Jurkat, Clone E6-1 (cell line): ENCODE results near the gene CRAT.
"Not testable (repeated sequence)": the region's sequence is repeated elsewhere in the genome, so short reads cannot be mapped to it uniquely, and the experiment has no call there.

Experiments used
- DNase-seq: peaks from one replicate; pipeline ENCODE4 v3.0.0-alpha.2; 2011; ENCODE audit warnings: low read depth, low spot score
- H3K4me3 ChIP-seq: 2 replicates; pipeline ENCODE4 v1.5.1; 2011; ENCODE audit warnings: mild to moderate bottlenecking, low read length, control low read depth, moderate library complexity

CRAT gene

GRCh38 chr9:129139233-129139992 is 28.8 kb upstream of the CRAT start:
- H3K4me3 ChIP-seq: peak overlapping the region; percentile 31
- DNase-seq: peak; percentile 68

- no peak for DNase-seq
- no peak overlapping the region for H3K4me3 ChIP-seq
These were observed 28.1 kb upstream of the CRAT start for GRCh38 chr9:129138476-129139232.

- H3K4me3 ChIP-seq: no peak overlapping the region
- no peak for DNase-seq
These were observed 27.5 kb upstream of the CRAT start for GRCh38 chr9:129138144-129138462.

GRCh38 chr9:129137292-129138143 is 26.9 kb upstream of the CRAT start:
- DNase-seq: no peak
- no peak overlapping the region for H3K4me3 ChIP-seq

GRCh38 chr9:129136446-129137035 is 25.9 kb upstream of the CRAT start:
- DNase-seq: no peak
- H3K4me3 ChIP-seq: no peak overlapping the region

- H3K4me3 ChIP-seq: no peak overlapping the region
- DNase-seq: no peak
These were observed 24.9 kb upstream of the CRAT start for GRCh38 chr9:129135476-129135875.

GRCh38 chr9:129133082-129133481 is 22.5 kb upstream of the CRAT start:
- no peak for DNase-seq
- H3K4me3 ChIP-seq: no peak overlapping the region

- peak; percentile 55 for DNase-seq
These were observed 20.9 kb upstream of the CRAT start for GRCh38 chr9:129131300-129132145.

GRCh38 chr9:129130791-129131190 is 20.2 kb upstream of the CRAT start:
- H3K4me3 ChIP-seq: no peak overlapping the region
- DNase-seq: no peak

More at GRCh38 chr9:129131300-129132145, 20.9 kb upstream of the CRAT start:
- H3K4me3 ChIP-seq: no peak overlapping the region

GRCh38 chr9:129130271-129130670 is 19.7 kb upstream of the CRAT start:
- not testable (repeated sequence) for DNase-seq, H3K4me3 ChIP-seq

GRCh38 chr9:129128689-129129088 is 18.1 kb upstream of the CRAT start:
- no peak overlapping the region for H3K4me3 ChIP-seq
- DNase-seq: no peak

GRCh38 chr9:129126749-129127618 is 16.4 kb upstream of the CRAT start:
- H3K4me3 ChIP-seq: no peak overlapping the region
- DNase-seq: no peak

GRCh38 chr9:129125478-129125877 is 14.9 kb upstream of the CRAT start:
- H3K4me3 ChIP-seq: no peak overlapping the region
- no peak for DNase-seq

GRCh38 chr9:129124506-129125069 is 14.0 kb upstream of the CRAT start:
- H3K4me3 ChIP-seq: no peak overlapping the region
- no peak for DNase-seq

GRCh38 chr9:129122976-129123375 is 12.4 kb upstream of the CRAT start:
- H3K4me3 ChIP-seq, DNase-seq: not testable (repeated sequence)

- H3K4me3 ChIP-seq: no peak overlapping the region
- DNase-seq: no peak
These were observed 11.5 kb upstream of the CRAT start for GRCh38 chr9:129122133-129122532.

GRCh38 chr9:129121483-129121882 is 10.9 kb upstream of the CRAT start:
- no peak for DNase-seq
- no peak overlapping the region for H3K4me3 ChIP-seq
